SK-N-SH treated with all-trans-retinoic acid at 6 μM for 48 hours (cell line): ENCODE data around the gene TSPYL4.

Experiments
- CSDC2 ChIP-seq: fragments of 250-450 bp; sonication (Bioruptor Pico); IDR thresholded peaks from 2 replicates; pipeline ENCODE4 v1.5.0; 2020; ENCODE audit warnings: mild to moderate bottlenecking, moderate library complexity
- TSHZ2 ChIP-seq: fragments of 250-450 bp; sonication (Bioruptor Pico); IDR thresholded peaks from 2 replicates; pipeline ENCODE4 v1.5.0; 2020; ENCODE audit warnings: mild to moderate bottlenecking, moderate library complexity

DNA sequence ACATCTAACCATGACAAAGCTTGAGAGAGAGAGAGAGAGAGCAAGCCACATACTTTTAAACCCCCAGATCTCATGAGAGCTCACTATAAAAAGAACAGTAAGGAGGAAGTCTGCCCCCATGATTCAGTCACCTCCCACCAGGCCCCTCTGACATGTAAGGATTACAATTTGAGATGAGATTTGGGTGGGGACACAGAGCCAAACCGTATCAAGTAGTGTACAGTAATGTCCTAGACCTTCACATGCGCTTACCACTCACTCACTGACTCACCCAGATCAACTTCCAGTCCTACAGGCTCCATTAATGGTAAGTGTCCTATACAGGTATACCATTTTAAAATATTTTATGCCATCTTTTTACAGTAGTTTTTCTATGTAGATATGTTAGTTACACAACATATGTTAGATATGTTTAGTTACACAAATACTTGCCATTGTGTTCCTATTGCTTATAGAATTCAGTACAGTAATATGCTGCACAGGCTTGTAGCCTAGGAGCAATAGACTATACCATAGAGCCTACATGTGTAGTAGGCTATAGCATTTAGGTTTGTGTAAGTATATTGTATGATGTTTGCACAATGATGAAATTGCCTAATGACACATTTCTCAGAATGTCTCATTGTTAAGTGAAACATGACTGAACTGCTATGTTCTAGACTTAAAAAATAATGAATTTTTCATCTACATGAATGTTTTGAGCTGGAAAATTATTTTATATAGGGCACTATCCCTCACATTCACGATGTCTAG lies 14.1 kb upstream of the TSPYL4 start:
- TF ChIP-seq TSHZ2 (no peak), CSDC2 (CRISPR knock-in tag) (no peak)
